GM19463 (cell line): ENCODE measurements around the gene HSPBAP1.
A peak's percentile ranks its signal among the peaks of the same experiment; 100 is the strongest.

Experiments used
- ATAC-seq: cut with Tn5 transposase; IDR thresholded peaks from one replicate; pipeline ENCODE4 v1.9.1; 2021; ENCODE audit warnings: mild to moderate bottlenecking, moderate library complexity; ENCODE audit not compliant: unreplicated experiment

The HSPBAP1 gene

GRCh38 chr3:122691195-122691594 is 102.4 kb downstream of the HSPBAP1 start:
- peak; percentile 81 for ATAC-seq

GRCh38 chr3:122690096-122690495 is 103.5 kb downstream of the HSPBAP1 start:
- ATAC-seq = no peak
